H1 (cell line): ENCODE measurements around the gene OSTN. TPM values are rescaled to one million over a fixed set of nuclear protein-coding genes. Genes with fewer than 3 reads are reported as not detected.

Experiments used
- CTCF ChIA-PET: fragments of 300-600 bp; sonication (Branson Sonifier 250); formaldehyde crosslinking; loops from one replicate; lab custom pipeline; 2021; ENCODE audit not compliant: partially characterized antibody; lab: Charles Lee
- POLR2A ChIA-PET: fragments of 300-600 bp; sonication (Branson Sonifier 250); formaldehyde crosslinking; loops from one replicate; lab custom pipeline; 2021; ENCODE audit warnings: inconsistent platforms; ENCODE audit not compliant: partially characterized antibody; lab: Charles Lee
- DNase-seq, 2 experiments: peaks; one replicate each; pipeline versions ENCODE4 v3.0.0 to v3.0.0-alpha.2; 2010 to 2022; ENCODE audit warnings: low spot score in 2 of 2, low read depth in 1 of 2, mixed read lengths in 1 of 2
- FAIRE-seq: peaks from 2 replicates; lab custom pipeline; 2011; peaks lifted over from hg19 to GRCh38; lab: Jason Lieb, UNC
- H2AFZ ChIP-seq: 2 replicates; pipeline ENCODE4 v1.8.1; 2012; ENCODE audit warnings: low read length, inconsistent platforms
- H2AK5ac ChIP-seq: 2 replicates; pipeline ENCODE4 v1.6.1; 2013; ENCODE audit warnings: low read depth, low read length
- H2BK120ac ChIP-seq: replicated peaks from 2 replicates; pipeline ENCODE3; 2013; ENCODE audit warnings: low read depth, low read length, inconsistent platforms
- H2BK12ac ChIP-seq: 2 replicates; pipeline ENCODE4 v1.6.1; 2013; ENCODE audit warnings: low read depth, low read length
- H2BK15ac ChIP-seq: 2 replicates; pipeline ENCODE4 v1.6.1; 2013; ENCODE audit warnings: low read length
- H2BK20ac ChIP-seq: 2 replicates; pipeline ENCODE4 v1.6.1; 2013; ENCODE audit warnings: low read length
- H2BK5ac ChIP-seq: 2 replicates; pipeline ENCODE4 v1.6.1; 2013; ENCODE audit warnings: low read depth, low read length
- H3K14ac ChIP-seq: 2 replicates; pipeline ENCODE4 v1.6.1; 2013; ENCODE audit warnings: inconsistent platforms; ENCODE audit not compliant: insufficient read length
- H3K18ac ChIP-seq: 2 replicates; pipeline ENCODE4 v1.6.1; 2013; ENCODE audit warnings: low read length; ENCODE audit errors: extremely low read depth
- H3K23ac ChIP-seq: 2 replicates; pipeline ENCODE4 v1.6.1; 2013; ENCODE audit warnings: inconsistent platforms; ENCODE audit not compliant: insufficient read length
- H3K23me2 ChIP-seq: 2 replicates; pipeline ENCODE4 v1.6.1; 2013; ENCODE audit warnings: low read depth, low read length
- H3K27ac ChIP-seq: 2 replicates; pipeline ENCODE4 v1.6.1; 2011; ENCODE audit warnings: low read depth, low read length, inconsistent platforms
- H3K27me3 ChIP-seq, 4 experiments: replicated peaks in 1 of 4; 1 replicate in 1 of 4; 2 replicates in 3 of 4; pipeline versions ENCODE4 v1.6.1 to v1.8.1; 2011 to 2013; ENCODE audit warnings: low read length in 3 of 4, mild to moderate bottlenecking in 3 of 4, inconsistent platforms in 2 of 4, mixed read lengths in 2 of 4, moderate library complexity in 1 of 4; ENCODE audit not compliant: control insufficient read depth in 3 of 4, insufficient read depth in 3 of 4; ENCODE audit errors: extremely low read depth in 1 of 4
- H3K36me3 ChIP-seq, 4 experiments: 2 replicates each; pipeline versions ENCODE4 v1.6.1 to v1.8.1; 2011 to 2013; ENCODE audit warnings: mild to moderate bottlenecking in 4 of 4, low read length in 3 of 4, moderate library complexity in 2 of 4, control low read depth in 1 of 4, inconsistent platforms in 1 of 4; ENCODE audit not compliant: insufficient read depth in 4 of 4, control insufficient read depth in 2 of 4
- H3K4ac ChIP-seq: replicated peaks from 2 replicates; pipeline ENCODE3; 2013; ENCODE audit warnings: low read length, low read depth, mixed read lengths, inconsistent platforms; ENCODE audit not compliant: insufficient read length
- H3K4me1 ChIP-seq, 4 experiments: replicated peaks in 1 of 4; 1 replicate in 1 of 4; 2 replicates in 3 of 4; pipeline versions ENCODE4 v1.6.1 to v1.8.1; 2011 to 2013; ENCODE audit warnings: low read length in 3 of 4, inconsistent platforms in 2 of 4, mixed read lengths in 1 of 4; ENCODE audit not compliant: insufficient read depth in 4 of 4, control insufficient read depth in 3 of 4
- H3K4me2 ChIP-seq, 2 experiments: 2 replicates each; pipeline versions ENCODE4 v1.6.1 to v1.8.1; 2011 to 2013; ENCODE audit warnings: low read depth in 2 of 2, low read length in 2 of 2, control low read depth in 1 of 2, inconsistent platforms in 1 of 2, mild to moderate bottlenecking in 1 of 2; ENCODE audit not compliant: insufficient read depth in 1 of 2
- H3K4me3 ChIP-seq, 4 experiments: fragments of 200-600, 300-600 bp in 1 of 4; sonication (generic), shearing (Covaris generic), sonication (Bioruptor Twin) in 1 of 4; 2 replicates each; pipeline versions ENCODE4 v1.5.1 to v1.8.1; 2011 to 2016; ENCODE audit warnings: low read length in 4 of 4, low read depth in 3 of 4, control low read depth in 2 of 4, inconsistent platforms in 2 of 4, mild to moderate bottlenecking in 2 of 4, mixed read lengths in 1 of 4, moderate library complexity in 1 of 4; ENCODE audit not compliant: insufficient read depth in 2 of 4; ENCODE audit errors: extremely low read depth in 1 of 4
- H3K56ac ChIP-seq: replicated peaks from 2 replicates; pipeline ENCODE3; 2013; ENCODE audit warnings: low read depth, mild to moderate bottlenecking, mixed read lengths, low read length, inconsistent platforms; ENCODE audit not compliant: insufficient read length
- H3K79me1 ChIP-seq: 2 replicates; pipeline ENCODE4 v1.6.1; 2013; ENCODE audit warnings: low read depth, low read length, control low read depth
- H3K79me2 ChIP-seq, 2 experiments: 2 replicates each; pipeline versions ENCODE4 v1.6.1 to v1.8.1; 2012 to 2013; ENCODE audit warnings: low read length in 2 of 2, mild to moderate bottlenecking in 2 of 2, inconsistent platforms in 1 of 2; ENCODE audit not compliant: insufficient read depth in 2 of 2, control insufficient read depth in 1 of 2
- H3K9ac ChIP-seq, 4 experiments: replicated peaks in 1 of 4; 1 replicate in 1 of 4; 2 replicates in 3 of 4; pipeline versions ENCODE4 v1.6.1 to v1.8.1; 2011 to 2013; ENCODE audit warnings: low read depth in 3 of 4, low read length in 3 of 4, control low read depth in 2 of 4, mild to moderate bottlenecking in 2 of 4, moderate library complexity in 2 of 4, inconsistent platforms in 1 of 4; ENCODE audit errors: extremely low read depth in 1 of 4
- H3K9me3 ChIP-seq, 2 experiments: 2 replicates each; pipeline versions ENCODE4 v1.6.1 to v1.8.1; 2012 to 2013; ENCODE audit warnings: mild to moderate bottlenecking in 2 of 2, moderate library complexity in 2 of 2, control low read depth in 1 of 2, inconsistent platforms in 1 of 2, low read depth in 1 of 2, low read length in 1 of 2, mixed read lengths in 1 of 2; ENCODE audit not compliant: insufficient read depth in 2 of 2
- H4K20me1 ChIP-seq, 2 experiments: replicated peaks in 1 of 2; 2 replicates each; pipeline versions ENCODE3 to v1.8.1; 2011 to 2013; ENCODE audit warnings: inconsistent platforms in 2 of 2, low read length in 2 of 2, mild to moderate bottlenecking in 1 of 2; ENCODE audit not compliant: insufficient read depth in 2 of 2, control insufficient read depth in 1 of 2
- H4K5ac ChIP-seq: 2 replicates; pipeline ENCODE4 v1.6.1; 2013; ENCODE audit warnings: low read length, low read depth, mixed read lengths, inconsistent platforms; ENCODE audit not compliant: insufficient read length
- H4K8ac ChIP-seq: 2 replicates; pipeline ENCODE4 v1.8.0; 2013; ENCODE audit warnings: mild to moderate bottlenecking, moderate library complexity, low read length, inconsistent platforms; ENCODE audit not compliant: insufficient read depth; ENCODE audit errors: extremely low read depth
- H4K91ac ChIP-seq: replicated peaks from 2 replicates; pipeline ENCODE3; 2013; ENCODE audit warnings: low read length, mixed read lengths, inconsistent platforms; ENCODE audit not compliant: insufficient read length
- WGBS, 2 experiments: shearing (Covaris generic) in 1 of 2; methylation state at CpG; one replicate each; pipeline versions ENCODE4 v1.1.6 to v1.1.7; 2013 to 2015; ENCODE audit warnings: low lambda C conversion rate in 2 of 2, mixed read lengths in 2 of 2, inconsistent platforms in 1 of 2, low coverage in 1 of 2, missing lambda C conversion rate in 1 of 2; ENCODE audit not compliant: insufficient replicate concordance in 2 of 2, insufficient coverage in 1 of 2, insufficient read length in 1 of 2; ENCODE audit errors: extremely low coverage in 1 of 2, missing lambda C conversion rate in 1 of 2; 5-methylcytosine and 5-hydroxymethylcytosine counted together
- polyA plus RNA-seq, 7 experiments: library from polyadenylated mRNA; depleted of rRNA in 3 of 7; stranded (reverse) in 5 of 7; unstranded in 2 of 7; fragments of >200 nt in 5 of 7; fragments of 200-250 nt in 2 of 7; gene quantifications; 1 replicate in 5 of 7; 2 replicates in 1 of 7; 4 replicates in 1 of 7; pipeline versions ENCODE4 v1.2.1 to v1.2.3, GENCODE V29; 2011 to 2013; ENCODE audit warnings: missing spikeins in 2 of 7, mixed read lengths in 2 of 7
- total RNA-seq: library from RNA; stranded (reverse); fragmentation: NEBNext Ultra II Directional; extraction: Animal tissue kit (Norgen Biotek cat#: 25700); gene quantifications from 2 replicates; pipeline ENCODE4 v1.2.1, GENCODE V29; 2021

OSTN gene
- total and polyA plus RNA-seq, 2 of the 8 experiments (the other 6 are each of a cell fraction or from before 2014, with no cell fraction given) = not detected

DNA sequence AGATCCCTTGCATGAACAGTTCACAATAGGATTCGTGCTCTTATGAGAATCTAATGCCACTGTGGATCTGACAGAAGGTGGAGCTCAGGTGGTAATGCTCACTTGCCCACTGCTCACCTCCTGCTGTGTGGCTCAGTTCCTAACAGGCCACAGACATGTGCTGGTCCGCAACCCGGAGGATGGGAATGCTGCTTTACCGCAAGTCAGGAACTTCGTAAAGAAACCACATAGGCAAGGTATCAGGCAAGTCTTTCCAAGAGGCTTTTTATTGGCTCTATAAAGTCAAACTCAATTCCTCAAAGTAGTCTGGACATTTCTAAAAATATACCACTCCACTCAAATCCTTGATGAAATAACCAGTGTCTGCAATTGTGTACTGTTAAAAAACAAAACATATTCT lies 56.1 kb downstream of the OSTN start:
- Histone ChIP-seq H3K27me3 (no peaks in the 10 kb centered on the region), H3K14ac (no peak overlapping the region), H3K4me2 (no peak overlapping the region), H2BK120ac (no peak overlapping the region), H3K4me1 (peaks cover 0 to 12% (median 8%) of the 10 kb centered on the region in 4 experiments; a peak in 4 of 7 replicates), H3K4ac (no peak overlapping the region), H4K5ac (no peak overlapping the region), H2BK15ac (no peak overlapping the region), H3K9ac (no peak overlapping the region), H3K79me1 (no peaks in the 10 kb centered on the region), H3K9me3 (no peaks in the 10 kb centered on the region), H3K4me3 (no peak overlapping the region), H4K91ac (no peak overlapping the region), H3K18ac (no peak overlapping the region; the same call in 1 of the 2 replicates), H3K79me2 (no peaks in the 10 kb centered on the region), H3K23ac (no peak overlapping the region), H3K36me3 (no peaks in the 10 kb centered on the region), H3K27ac (no peak overlapping the region), H2BK5ac (no peak overlapping the region), H3K56ac (no peak overlapping the region), H3K23me2 (no peaks in the 10 kb centered on the region), H2AFZ (no peak overlapping the region), H2AK5ac (no peak overlapping the region), H4K20me1 (no peaks in the 10 kb centered on the region), H4K8ac (no peak overlapping the region), H2BK20ac (peak overlapping the region; percentile 27; the same call in 1 of the 2 replicates), H2BK12ac (no peak overlapping the region)
- 79% methylated on average over 5 of the region's 5 CpGs; no CpG with 5 or more reads in 1 of the 2 experiments for WGBS, 2 experiments
- DNase-seq (no peak), FAIRE-seq (peak; percentile 48)
- POLR2A ChIA-PET = no interaction called here
- CTCF ChIA-PET = interaction anchor here (1.1 kb wide), 1 partner anchor 11 kb away, joined by 4 read pairs; no protein-coding TSS in a partner anchor
